Trophoblast cell (in vitro differentiated cells and primary cell): ENCODE data around the gene STON2.

ENCODE experiments used
- DNase-seq, 2 donors: peaks; one replicate each; pipeline ENCODE4 v3.0.0-alpha.2; 2016
- H2AFZ ChIP-seq: 2 replicates; pipeline ENCODE4 v1.6.1; 2013; ENCODE audit warnings: low read length, moderate library complexity, mild to moderate bottlenecking; ENCODE audit not compliant: insufficient read depth, poor library complexity
- H2AK5ac ChIP-seq: 2 replicates; pipeline ENCODE4 v1.6.1; 2013; ENCODE audit warnings: mild to moderate bottlenecking, low read length
- H2BK120ac ChIP-seq: 2 replicates; pipeline ENCODE4 v1.6.1; 2013; ENCODE audit warnings: low read length, mild to moderate bottlenecking, moderate library complexity; ENCODE audit not compliant: insufficient read depth, poor library complexity
- H2BK12ac ChIP-seq: 2 replicates; pipeline ENCODE4 v1.6.1; 2013; ENCODE audit warnings: mild to moderate bottlenecking, low read length, moderate library complexity
- H2BK5ac ChIP-seq: 2 replicates; pipeline ENCODE4 v1.6.1; 2013; ENCODE audit warnings: low read length, low read depth, moderate library complexity, mild to moderate bottlenecking; ENCODE audit not compliant: poor library complexity
- H3K14ac ChIP-seq: 2 replicates; pipeline ENCODE4 v1.6.1; 2013; ENCODE audit warnings: mild to moderate bottlenecking, low read length
- H3K18ac ChIP-seq: 2 replicates; pipeline ENCODE4 v1.6.1; 2013; ENCODE audit warnings: mild to moderate bottlenecking, low read length
- H3K23ac ChIP-seq: 2 replicates; pipeline ENCODE4 v1.6.1; 2013; ENCODE audit warnings: low read length
- H3K27ac ChIP-seq: 2 replicates; pipeline ENCODE4 v1.5.1; 2013; ENCODE audit warnings: low read depth, mild to moderate bottlenecking, inconsistent platforms, low read length, moderate library complexity
- H3K27me3 ChIP-seq: 2 replicates; pipeline ENCODE4 v1.6.1; 2013; ENCODE audit warnings: inconsistent platforms, mild to moderate bottlenecking, low read length, moderate library complexity; ENCODE audit not compliant: insufficient read depth
- H3K36me3 ChIP-seq, 2 experiments: 1 replicate in 1 of 2; 2 replicates in 1 of 2; pipeline ENCODE4 v1.6.1; 2013; ENCODE audit warnings: low read length in 2 of 2, mild to moderate bottlenecking in 2 of 2, moderate library complexity in 1 of 2; ENCODE audit not compliant: insufficient read depth in 2 of 2, control insufficient read depth in 1 of 2
- H3K4ac ChIP-seq: 2 replicates; pipeline ENCODE4 v1.6.1; 2013; ENCODE audit warnings: low read depth, mild to moderate bottlenecking, low read length, moderate library complexity
- H3K4me1 ChIP-seq, 2 experiments: 1 replicate in 1 of 2; 2 replicates in 1 of 2; pipeline ENCODE4 v1.6.1; 2013; ENCODE audit warnings: low read length in 2 of 2, mild to moderate bottlenecking in 2 of 2, moderate library complexity in 1 of 2; ENCODE audit not compliant: insufficient read depth in 2 of 2, control insufficient read depth in 1 of 2
- H3K4me2 ChIP-seq: 2 replicates; pipeline ENCODE4 v1.6.1; 2013; ENCODE audit warnings: inconsistent platforms, mild to moderate bottlenecking, low read length, moderate library complexity
- H3K4me3 ChIP-seq: 2 replicates; pipeline ENCODE4 v1.5.1; 2013; ENCODE audit warnings: mild to moderate bottlenecking, low read depth, low read length, inconsistent platforms
- H3K79me1 ChIP-seq: one replicate; pipeline ENCODE4 v1.6.1; 2013; ENCODE audit warnings: low read length
- H3K79me2 ChIP-seq: 2 replicates; pipeline ENCODE4 v1.6.1; 2013; ENCODE audit warnings: low read length, mild to moderate bottlenecking; ENCODE audit not compliant: control insufficient read depth, insufficient read depth, poor library complexity
- H3K9ac ChIP-seq: 2 replicates; pipeline ENCODE4 v1.6.1; 2013; ENCODE audit warnings: mild to moderate bottlenecking, low read length
- H3K9me3 ChIP-seq: 2 replicates; pipeline ENCODE4 v1.6.1; 2013; ENCODE audit warnings: low read depth, mild to moderate bottlenecking, control low read depth, inconsistent platforms, low read length; ENCODE audit not compliant: insufficient read depth
- H4K12ac ChIP-seq: 2 replicates; pipeline ENCODE4 v1.6.1; 2013; ENCODE audit warnings: low read depth, mild to moderate bottlenecking, low read length, moderate library complexity
- H4K8ac ChIP-seq: 2 replicates; pipeline ENCODE4 v1.6.1; 2013; ENCODE audit warnings: low read depth, mild to moderate bottlenecking, low read length, moderate library complexity
- H4K91ac ChIP-seq: one replicate; pipeline ENCODE4 v1.6.1; 2013; ENCODE audit warnings: low read depth, mild to moderate bottlenecking, low read length, moderate library complexity
- WGBS: extraction: QIAGEN DNeasy Blood & Tissue Kit; methylation state at CpG from one replicate; pipeline ENCODE4 v1.1.7; 2013; ENCODE audit warnings: missing lambda C conversion rate; ENCODE audit not compliant: insufficient read length, insufficient coverage; ENCODE audit errors: extremely low coverage; 5-methylcytosine and 5-hydroxymethylcytosine counted together

STON2 gene

GRCh38 chr14:81311778-81312177, 88.3 kb downstream of the STON2 start:
- Histone ChIP-seq H3K4me1 (peaks cover 9 to 16% of the 10 kb centered on the region in 2 experiments), H3K79me1 (no peaks in the 10 kb centered on the region), H3K9ac (no peak overlapping the region), H4K12ac (no peak overlapping the region), H2AFZ (no peak overlapping the region), H3K27me3 (no peaks in the 10 kb centered on the region), H3K23ac (peak overlapping the region; percentile 33), H2BK120ac (no peak overlapping the region), H3K27ac (no peak overlapping the region), H3K9me3 (peaks cover 2% of the 10 kb centered on the region), H3K4me3 (no peak overlapping the region), H3K4me2 (no peak overlapping the region), H3K79me2 (peaks cover 1% of the 10 kb centered on the region), H2BK12ac (no peak overlapping the region), H2BK5ac (no peak overlapping the region), H2AK5ac (no peak overlapping the region), H4K8ac (no peak overlapping the region), H3K14ac (no peak overlapping the region), H3K18ac (no peak overlapping the region), H4K91ac (no peak overlapping the region), H3K4ac (peak overlapping the region; percentile 43), H3K36me3 (no peaks in the 10 kb centered on the region)
- peak; percentile 22 to 63 for DNase-seq
- whole genome bisulfite sequencing, result no CpG with 5 or more reads among the region's 5 CpGs

- DNase-seq, result no peak
- H4K91ac ChIP-seq, result no peak overlapping the region
- H3K23ac ChIP-seq, result no peak overlapping the region
- no peak overlapping the region for H3K27ac ChIP-seq
- no peak overlapping the region for H3K4me3 ChIP-seq
- no peak overlapping the region for H3K18ac ChIP-seq
- no peaks in the 10 kb centered on the region for H3K79me1 ChIP-seq
- H4K8ac ChIP-seq, result no peak overlapping the region
- no peak overlapping the region for H3K4me2 ChIP-seq
- no peak overlapping the region for H2BK12ac ChIP-seq
- H2BK120ac ChIP-seq, result no peak overlapping the region
- peaks cover 2% of the 10 kb centered on the region for H3K9me3 ChIP-seq
- H3K14ac ChIP-seq, result no peak overlapping the region
- H3K4me1 ChIP-seq, result peaks cover 9 to 16% of the 10 kb centered on the region in 2 experiments
- WGBS, result no CpG with 5 or more reads among the region's 3 CpGs
- H3K4ac ChIP-seq, result no peak overlapping the region
- H3K9ac ChIP-seq, result no peak overlapping the region
- H2AFZ ChIP-seq, result no peak overlapping the region
- H3K79me2 ChIP-seq, result peaks cover 1% of the 10 kb centered on the region
- H3K36me3 ChIP-seq, result no peaks in the 10 kb centered on the region
- H2AK5ac ChIP-seq, result no peak overlapping the region
- H2BK5ac ChIP-seq, result no peak overlapping the region
- H3K27me3 ChIP-seq, result no peaks in the 10 kb centered on the region
- H4K12ac ChIP-seq, result no peak overlapping the region
Measured at GRCh38 chr14:81311141-81311540, 89.0 kb downstream of the STON2 start.

GRCh38 chr14:81310606-81311005, 89.5 kb downstream of the STON2 start:
- no peak overlapping the region for H4K91ac ChIP-seq
- no peaks in the 10 kb centered on the region for H3K27me3 ChIP-seq
- no peak overlapping the region for H3K18ac ChIP-seq
- H3K4ac ChIP-seq, result no peak overlapping the region
- no peak overlapping the region for H4K8ac ChIP-seq
- no peak overlapping the region for H3K23ac ChIP-seq
- no peak overlapping the region for H3K14ac ChIP-seq
- H2AK5ac ChIP-seq, result no peak overlapping the region
- H3K4me2 ChIP-seq, result no peak overlapping the region
- H2BK120ac ChIP-seq, result no peak overlapping the region
- H2BK12ac ChIP-seq, result no peak overlapping the region
- H3K79me1 ChIP-seq, result no peaks in the 10 kb centered on the region
- no peak for DNase-seq
- peaks cover 2% of the 10 kb centered on the region for H3K9me3 ChIP-seq
- peaks cover 9 to 15% of the 10 kb centered on the region in 2 experiments for H3K4me1 ChIP-seq
- H3K27ac ChIP-seq, result no peak overlapping the region
- peaks cover 1% of the 10 kb centered on the region for H3K79me2 ChIP-seq
- H3K36me3 ChIP-seq, result no peaks in the 10 kb centered on the region
- no peak overlapping the region for H2AFZ ChIP-seq
- no peak overlapping the region for H3K9ac ChIP-seq
- H4K12ac ChIP-seq, result no peak overlapping the region
- H2BK5ac ChIP-seq, result no peak overlapping the region
- H3K4me3 ChIP-seq, result no peak overlapping the region
- WGBS, result no CpG with 5 or more reads among the region's 4 CpGs

GRCh38 chr14:81309511-81309910, 90.6 kb downstream of the STON2 start:
- no peak overlapping the region for H2BK12ac ChIP-seq
- H4K8ac ChIP-seq, result no peak overlapping the region
- no CpG with 5 or more reads among the region's 2 CpGs for WGBS
- H3K18ac ChIP-seq, result no peak overlapping the region
- no peak overlapping the region for H3K4me2 ChIP-seq
- no peak overlapping the region for H4K91ac ChIP-seq
- no peak overlapping the region for H3K4me3 ChIP-seq
- peak overlapping the region; percentile 47 for H3K4ac ChIP-seq
- no peaks in the 10 kb centered on the region for H3K79me2 ChIP-seq
- H3K14ac ChIP-seq, result no peak overlapping the region
- no peaks in the 10 kb centered on the region for H3K27me3 ChIP-seq
- H2BK5ac ChIP-seq, result no peak overlapping the region
- no peak overlapping the region for H3K27ac ChIP-seq
- no peak overlapping the region for H3K9ac ChIP-seq
- H2AFZ ChIP-seq, result no peak overlapping the region
- peaks cover 2% of the 10 kb centered on the region for H3K9me3 ChIP-seq
- no peaks in the 10 kb centered on the region for H3K79me1 ChIP-seq
- DNase-seq, result no peak
- H2BK120ac ChIP-seq, result no peak overlapping the region
- H2AK5ac ChIP-seq, result no peak overlapping the region
- H4K12ac ChIP-seq, result no peak overlapping the region
- H3K36me3 ChIP-seq, result no peaks in the 10 kb centered on the region
- H3K4me1 ChIP-seq, result peaks cover 6 to 7% of the 10 kb centered on the region in 2 experiments
- H3K23ac ChIP-seq, result no peak overlapping the region
